ENCODE results near the gene PRL.

Gene PRL

GRCh38 chr6:22247916-22248482 lies 48.8 kb downstream of the PRL start:
- ChIA-PET CTCF (interaction anchor here (0.6 kb wide), 1 partner anchor 1537 kb away, joined by 3 read pairs; no protein-coding TSS in a partner anchor), POLR2A (ENCODE audit: low non-redundant PET) (no interaction called here)
- no peak overlapping the region for H3K27ac ChIP-seq
- TF ChIP-seq CTCF (conservative IDR thresholded peaks at IDR 0.05; ENCODE audit: low read depth): no peak
- DNase-seq (ENCODE audit: low spot score): no peak

- no peak for TF ChIP-seq CTCF (conservative IDR thresholded peaks at IDR 0.05; ENCODE audit: low read depth)
- H3K27ac ChIP-seq: no peak overlapping the region
- POLR2A ChIA-PET (ENCODE audit: low non-redundant PET): no interaction called here
- DNase-seq (ENCODE audit: low spot score): no peak
- CTCF ChIA-PET: no interaction called here
Measured at GRCh38 chr6:22240025-22240424, 56.8 kb downstream of the PRL start.

- H3K27ac ChIP-seq: no peak overlapping the region
- no peak for TF ChIP-seq CTCF (conservative IDR thresholded peaks at IDR 0.05; ENCODE audit: low read depth)
- POLR2A ChIA-PET (ENCODE audit: low non-redundant PET): no interaction called here
- DNase-seq (ENCODE audit: low spot score): no peak
- CTCF ChIA-PET: no interaction called here
Measured at GRCh38 chr6:22239261-22239921, 57.4 kb downstream of the PRL start.

- CTCF ChIA-PET: no interaction called here
- POLR2A ChIA-PET (ENCODE audit: low non-redundant PET): no interaction called here
- no peak for DNase-seq (ENCODE audit: low spot score)
- TF ChIP-seq CTCF (conservative IDR thresholded peaks at IDR 0.05; ENCODE audit: low read depth): no peak
- no peak overlapping the region for H3K27ac ChIP-seq
Measured at GRCh38 chr6:22238861-22239260, 58.0 kb downstream of the PRL start.

GRCh38 chr6:22237526-22237925 lies 59.3 kb downstream of the PRL start:
- H3K27ac ChIP-seq: no peak overlapping the region
- CTCF ChIA-PET: no interaction called here
- no peak for TF ChIP-seq CTCF (conservative IDR thresholded peaks at IDR 0.05; ENCODE audit: low read depth)
- POLR2A ChIA-PET (ENCODE audit: low non-redundant PET): no interaction called here
- DNase-seq (ENCODE audit: low spot score): no peak
